ELF-1 (cell line): ENCODE measurements around the gene SASH1.

Source experiments
- DNase-seq: peaks from one replicate; pipeline ENCODE4 v3.0.0-alpha.2; 2016; ENCODE audit warnings: low read depth, low spot score

The SASH1 gene

DNA sequence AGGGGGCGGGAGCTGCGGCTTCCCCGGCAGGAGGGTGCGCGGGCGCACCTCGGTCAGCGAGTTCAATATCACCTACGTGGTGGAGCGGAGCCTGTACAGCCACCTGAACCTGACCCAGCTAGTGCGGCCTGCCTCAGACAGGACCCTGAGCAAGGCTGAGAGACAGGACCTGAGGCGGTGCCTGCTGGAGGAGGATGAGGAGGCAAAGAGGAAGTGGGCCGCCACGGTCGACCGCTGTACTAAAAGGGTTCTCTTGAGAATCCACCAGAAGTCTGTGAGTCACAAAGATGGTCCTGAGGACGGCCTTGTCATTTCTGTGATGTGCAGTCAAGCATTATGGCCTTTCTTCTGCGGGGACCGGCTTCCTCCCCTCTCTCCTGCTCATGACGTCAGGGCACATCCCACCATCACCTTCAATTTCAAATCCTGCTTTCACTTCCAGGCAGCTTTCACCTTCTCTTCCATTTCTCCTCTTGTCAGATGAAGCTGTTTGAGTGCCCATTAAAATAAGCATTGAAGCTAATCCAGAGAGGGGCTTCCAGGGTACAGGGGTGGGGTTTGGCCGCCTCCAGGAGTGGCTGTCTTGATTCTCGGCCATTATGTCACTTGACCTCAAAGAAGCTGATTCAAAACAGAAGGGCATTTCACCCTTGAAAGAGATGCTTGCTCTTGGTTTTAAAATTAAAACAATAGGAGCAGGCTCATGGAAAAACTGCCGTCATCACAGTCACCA lies 177.6 kb downstream of the SASH1 start:
- no peak for DNase-seq

- DNase-seq: no peak
Measured at GRCh38 chr6:148521158-148521557, 178.5 kb downstream of the SASH1 start.

DNA sequence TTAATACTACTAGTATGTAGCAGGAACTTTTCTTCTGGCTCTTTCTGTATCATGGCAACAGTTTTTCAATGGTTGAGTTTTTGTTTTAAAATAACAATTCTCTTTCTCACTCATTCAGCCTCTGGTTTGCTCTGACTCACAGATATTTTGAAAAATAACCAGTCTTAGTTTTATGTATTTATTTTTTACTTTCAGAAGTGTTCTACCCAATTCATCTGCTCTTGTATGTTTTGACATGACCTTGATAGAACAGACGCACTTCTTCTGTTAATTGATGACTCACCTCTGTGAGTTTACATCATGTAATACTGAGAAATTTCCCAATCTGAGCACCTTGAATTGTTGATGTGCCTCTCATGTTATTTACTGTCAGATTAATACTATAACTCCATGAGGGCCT lies 178.9 kb downstream of the SASH1 start:
- DNase-seq: no peak

- no peak for DNase-seq
Measured at GRCh38 chr6:148523048-148523447, 180.4 kb downstream of the SASH1 start.

- DNase-seq: no peak
Measured at GRCh38 chr6:148523551-148523950, 180.9 kb downstream of the SASH1 start.

DNA sequence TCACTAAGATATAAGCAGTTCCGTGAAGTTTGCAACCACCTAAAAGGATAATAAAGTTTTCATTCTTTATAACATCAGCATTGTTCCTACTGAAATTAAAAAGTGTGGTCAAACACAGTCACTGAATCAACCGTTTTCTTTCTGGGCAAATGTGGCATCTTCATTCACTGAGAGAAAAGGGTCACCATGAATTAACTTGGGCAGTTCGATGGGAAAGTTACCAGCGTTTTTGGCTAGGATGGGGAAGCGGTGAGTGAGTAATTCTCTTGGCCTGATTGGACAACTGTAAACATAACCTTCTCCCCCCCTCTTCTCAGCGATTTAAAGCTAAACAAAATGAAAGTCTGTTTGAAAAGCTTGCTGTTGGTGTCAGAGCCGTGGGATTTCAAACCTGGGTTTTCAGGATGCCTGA lies 181.8 kb downstream of the SASH1 start:
- DNase-seq: no peak

GRCh38 chr6:148524976-148525375 lies 182.3 kb downstream of the SASH1 start:
- no peak for DNase-seq

GRCh38 chr6:148525453-148525852 lies 182.8 kb downstream of the SASH1 start:
- DNase-seq: no peak

- DNase-seq: no peak
Measured at GRCh38 chr6:148526145-148526544, 183.5 kb downstream of the SASH1 start.

GRCh38 chr6:148528292-148528691 lies 185.7 kb downstream of the SASH1 start:
- no peak for DNase-seq

DNA sequence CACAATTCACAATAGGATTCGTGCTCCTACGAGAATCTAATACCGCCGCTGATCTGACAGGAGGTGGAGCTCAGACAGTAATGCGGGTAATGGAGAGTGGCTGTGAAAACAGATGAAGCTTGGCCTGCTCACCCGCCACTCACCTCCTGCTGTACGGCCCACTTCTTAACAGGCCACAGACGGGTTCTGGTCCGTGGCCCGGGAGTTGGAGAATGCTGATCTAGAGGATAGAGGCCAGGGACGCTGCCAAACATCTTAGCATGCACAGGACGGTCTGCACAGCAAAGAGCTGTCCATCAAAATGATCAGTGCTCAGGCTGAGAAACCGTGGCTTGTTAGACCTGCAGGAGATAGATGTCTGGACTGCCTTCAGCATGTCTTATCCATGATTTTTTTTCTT lies 186.4 kb downstream of the SASH1 start:
- DNase-seq: no peak

GRCh38 chr6:148530394-148530953 lies 187.8 kb downstream of the SASH1 start:
- DNase-seq: peak; percentile 58

GRCh38 chr6:148530976-148531375 lies 188.3 kb downstream of the SASH1 start:
- no peak for DNase-seq

GRCh38 chr6:148532698-148533097 lies 190.1 kb downstream of the SASH1 start:
- no peak for DNase-seq

- DNase-seq: no peak
Measured at GRCh38 chr6:148533309-148534107, 190.9 kb downstream of the SASH1 start.

GRCh38 chr6:148534871-148535270 lies 192.2 kb downstream of the SASH1 start:
- no peak for DNase-seq

DNA sequence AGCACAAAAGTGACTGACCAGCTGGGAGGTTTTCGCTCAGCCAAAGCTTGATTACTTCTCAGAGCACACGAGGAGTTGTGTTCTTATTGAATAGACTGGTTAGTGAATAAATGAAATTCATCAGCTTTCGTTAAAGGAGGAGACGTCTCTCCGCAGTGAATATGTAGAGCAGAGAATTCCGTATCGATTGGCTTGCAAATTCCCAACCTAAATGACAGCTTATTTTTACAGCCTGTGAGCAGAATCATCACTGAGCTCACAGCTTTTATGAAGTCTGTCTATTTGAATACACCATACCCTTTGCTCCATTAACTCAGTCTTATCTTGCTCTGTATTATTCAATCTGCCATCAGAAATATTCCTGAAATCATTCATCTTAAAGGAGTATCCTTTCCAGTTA lies 192.7 kb downstream of the SASH1 start:
- DNase-seq: no peak

DNA sequence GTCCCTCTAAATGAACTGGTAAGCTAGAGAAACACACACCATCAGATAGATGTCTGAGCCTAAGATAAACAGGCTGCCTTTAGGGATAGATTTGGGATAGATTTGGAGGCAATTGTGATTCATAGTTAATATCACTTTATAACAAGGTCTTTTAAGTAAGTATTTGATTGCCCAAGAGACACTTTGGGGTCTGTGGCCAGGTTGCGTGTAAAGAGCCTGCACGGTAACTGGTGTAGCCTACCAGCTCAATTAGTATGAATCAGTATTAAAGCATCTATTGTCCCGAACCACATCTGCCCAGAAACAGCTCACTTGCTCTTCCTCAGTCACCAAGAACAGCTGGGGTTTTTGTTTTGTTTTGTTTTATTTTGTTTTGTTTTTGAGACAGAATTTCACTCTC lies 193.3 kb downstream of the SASH1 start:
- DNase-seq: no peak

GRCh38 chr6:148538261-148539190 lies 195.9 kb downstream of the SASH1 start:
- DNase-seq: no peak

DNA sequence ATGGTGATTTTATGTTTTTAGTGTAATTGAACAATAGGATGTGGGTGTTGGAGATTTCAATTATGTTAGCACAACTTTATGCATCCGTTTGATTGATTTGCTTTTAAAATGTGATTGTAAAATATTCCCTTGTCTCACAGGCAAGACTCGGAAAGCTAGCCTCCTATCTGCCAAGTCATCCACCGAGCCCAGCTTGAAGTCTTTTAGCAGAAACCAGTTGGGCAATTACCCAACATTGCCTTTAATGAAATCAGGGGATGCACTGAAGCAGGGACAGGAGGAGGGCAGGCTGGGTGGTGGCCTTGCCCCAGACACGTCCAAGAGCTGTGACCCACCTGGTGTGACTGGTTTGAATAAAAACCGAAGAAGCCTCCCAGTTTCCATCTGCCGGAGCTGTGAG lies 200.9 kb downstream of the SASH1 start:
- no peak for DNase-seq

DNA sequence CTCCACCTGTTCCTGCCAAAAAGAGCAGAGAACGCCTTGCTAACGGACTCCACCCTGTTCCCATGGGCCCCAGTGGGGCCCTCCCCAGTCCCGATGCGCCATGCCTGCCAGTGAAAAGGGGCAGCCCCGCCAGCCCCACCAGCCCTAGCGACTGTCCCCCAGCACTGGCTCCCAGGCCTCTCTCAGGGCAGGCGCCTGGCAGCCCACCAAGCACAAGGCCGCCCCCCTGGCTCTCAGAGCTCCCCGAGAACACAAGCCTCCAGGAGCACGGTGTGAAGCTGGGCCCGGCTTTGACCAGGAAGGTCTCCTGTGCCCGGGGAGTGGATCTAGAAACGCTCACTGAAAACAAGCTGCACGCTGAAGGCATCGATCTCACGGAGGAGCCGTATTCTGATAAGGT lies 201.8 kb downstream of the SASH1 start:
- no peak for DNase-seq

DNA sequence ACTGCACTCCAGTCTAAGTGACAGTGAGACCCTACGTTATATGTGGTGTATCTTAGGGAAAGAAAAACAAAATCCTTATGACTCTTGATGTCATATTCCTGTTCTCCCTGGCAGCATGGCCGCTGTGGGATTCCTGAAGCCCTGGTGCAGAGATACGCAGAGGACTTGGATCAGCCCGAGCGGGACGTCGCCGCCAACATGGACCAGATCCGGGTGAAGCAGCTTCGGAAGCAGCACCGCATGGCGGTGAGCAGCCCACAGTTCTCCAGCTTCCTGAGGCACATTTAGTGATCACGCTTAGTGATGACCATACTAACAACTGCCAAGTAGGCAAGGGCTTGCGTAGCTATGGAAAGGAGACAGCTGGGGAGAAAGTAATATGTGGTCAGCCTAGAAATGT lies 203.3 kb downstream of the SASH1 start:
- no peak for DNase-seq
